Mesendoderm (in vitro differentiated cells): ENCODE measurements around the gene FRMD4B.

Experiments used
- DNase-seq: peaks from one replicate; pipeline ENCODE4 v3.0.0; 2013
- H2AK5ac ChIP-seq: 2 replicates; pipeline ENCODE4 v1.6.1; 2013; ENCODE audit warnings: low read length, inconsistent platforms
- H2BK120ac ChIP-seq: 2 replicates; pipeline ENCODE4 v1.6.1; 2013; ENCODE audit warnings: low read depth, mild to moderate bottlenecking, low read length, moderate library complexity, mixed read lengths
- H2BK15ac ChIP-seq: replicated peaks from 2 replicates; pipeline ENCODE4 v1.6.1; 2013; ENCODE audit warnings: low read depth, mild to moderate bottlenecking, moderate library complexity
- H2BK5ac ChIP-seq: 2 replicates; pipeline ENCODE4 v1.6.1; 2013; ENCODE audit warnings: low read length, inconsistent platforms
- H3K18ac ChIP-seq: 2 replicates; pipeline ENCODE4 v1.6.1; 2013; ENCODE audit warnings: mild to moderate bottlenecking, low read length, mixed read lengths
- H3K23ac ChIP-seq: one replicate; pipeline ENCODE4 v1.6.1; 2013; ENCODE audit warnings: low read length
- H3K27ac ChIP-seq: 2 replicates; pipeline ENCODE4 v1.5.1; 2013; ENCODE audit warnings: low read depth, mild to moderate bottlenecking, inconsistent platforms, low read length, moderate library complexity
- H3K27me3 ChIP-seq: 2 replicates; pipeline ENCODE4 v1.6.1; 2013; ENCODE audit warnings: low read length, control low read depth, mild to moderate bottlenecking, inconsistent platforms; ENCODE audit not compliant: insufficient read depth, poor library complexity
- H3K36me3 ChIP-seq: 2 replicates; pipeline ENCODE4 v1.6.1; 2013; ENCODE audit warnings: low read length, inconsistent platforms; ENCODE audit not compliant: control insufficient read depth, insufficient read depth
- H3K4ac ChIP-seq: one replicate; pipeline ENCODE4 v1.6.1; 2013; ENCODE audit warnings: low read depth, mild to moderate bottlenecking, low read length, moderate library complexity
- H3K4me1 ChIP-seq: 2 replicates; pipeline ENCODE4 v1.6.1; 2013; ENCODE audit warnings: low read depth, low read length, inconsistent platforms; ENCODE audit not compliant: control insufficient read depth
- H3K4me2 ChIP-seq: 2 replicates; pipeline ENCODE4 v1.6.1; 2013; ENCODE audit warnings: low read length
- H3K4me3 ChIP-seq: 2 replicates; pipeline ENCODE4 v1.5.1; 2013; ENCODE audit warnings: mild to moderate bottlenecking, low read length
- H3K56ac ChIP-seq: one replicate; pipeline ENCODE4 v1.6.1; 2013; ENCODE audit warnings: low read length
- H3K79me1 ChIP-seq: 2 replicates; pipeline ENCODE4 v1.6.1; 2013; ENCODE audit warnings: low read length, inconsistent platforms
- H3K79me2 ChIP-seq: 2 replicates; pipeline ENCODE4 v1.6.1; 2013; ENCODE audit warnings: mild to moderate bottlenecking, low read length; ENCODE audit not compliant: control insufficient read depth, insufficient read depth
- H3K9ac ChIP-seq: 2 replicates; pipeline ENCODE4 v1.6.1; 2013; ENCODE audit warnings: low read length, inconsistent platforms
- H4K5ac ChIP-seq: one replicate; pipeline ENCODE4 v1.6.1; 2013; ENCODE audit warnings: low read length
- H4K8ac ChIP-seq: one replicate; pipeline ENCODE4 v1.6.1; 2013; ENCODE audit warnings: low read depth, mild to moderate bottlenecking, control low read depth, low read length, moderate library complexity
- WGBS: extraction: QIAGEN DNeasy Blood & Tissue Kit; methylation state at CpG from one replicate; pipeline ENCODE4 v1.1.7; 2013; ENCODE audit warnings: low lambda C conversion rate, missing lambda C conversion rate; ENCODE audit not compliant: insufficient coverage; ENCODE audit errors: extremely low coverage; 5-methylcytosine and 5-hydroxymethylcytosine counted together

Gene FRMD4B

DNA sequence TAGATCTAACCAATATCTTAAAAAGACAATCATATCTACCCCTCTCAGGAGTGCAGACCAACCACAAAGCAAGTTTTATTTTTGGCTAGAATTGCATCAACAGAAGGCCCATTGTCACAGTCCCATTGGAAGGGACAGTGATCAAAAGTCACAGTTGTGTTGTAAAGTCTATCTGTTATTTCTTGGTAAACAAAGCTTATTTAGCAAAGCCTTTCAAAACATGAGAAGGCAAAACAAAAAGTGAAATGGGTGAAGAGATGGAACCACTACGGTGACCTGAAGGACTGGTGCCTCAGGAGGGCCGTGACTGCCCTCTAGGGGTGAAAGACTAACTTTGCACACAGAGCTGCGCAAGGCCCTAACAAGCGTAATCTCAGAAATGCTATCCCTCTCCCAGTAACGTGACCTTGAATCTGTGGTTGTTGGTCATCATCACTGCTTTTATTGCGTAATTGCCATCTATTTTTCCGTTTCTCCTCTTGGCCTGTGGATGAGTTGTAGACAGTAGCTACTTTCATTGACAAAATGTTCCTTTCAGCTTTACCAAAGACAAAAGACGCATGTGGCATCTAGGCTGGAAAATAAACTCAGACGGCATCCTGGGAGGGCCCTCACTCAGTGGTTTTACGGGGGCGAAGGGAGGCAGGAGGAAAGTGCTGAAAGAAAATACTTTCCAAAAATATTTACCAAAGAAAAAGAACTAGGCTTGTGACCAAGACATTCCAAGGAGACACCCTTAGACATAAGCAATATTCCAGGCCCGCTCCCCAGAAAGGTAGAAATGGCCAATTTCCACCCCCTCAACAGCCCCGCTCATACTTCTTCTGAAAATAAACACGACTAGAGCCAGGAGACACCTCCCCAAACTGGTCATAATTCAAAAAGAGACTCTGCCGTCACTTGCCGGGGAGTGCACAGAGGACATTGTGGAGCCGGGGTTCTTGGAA, 79.4 kb downstream of the FRMD4B start:
- no peak overlapping the region for H3K27ac ChIP-seq
- H3K4me2 ChIP-seq, result no peak overlapping the region
- H4K5ac ChIP-seq, result no peak overlapping the region
- no peak overlapping the region for H2AK5ac ChIP-seq
- no peak overlapping the region for H3K4me3 ChIP-seq
- H3K18ac ChIP-seq, result no peak overlapping the region
- no peak overlapping the region for H3K23ac ChIP-seq
- H3K4me1 ChIP-seq, result no peaks in the 10 kb centered on the region
- H2BK5ac ChIP-seq, result no peak overlapping the region
- H3K4ac ChIP-seq, result no peak overlapping the region
- no CpG with 5 or more reads among the region's 17 CpGs for WGBS
- peak; percentile 86 for DNase-seq
- no peaks in the 10 kb centered on the region for H3K79me1 ChIP-seq
- H2BK120ac ChIP-seq, result no peak overlapping the region
- no peak overlapping the region for H2BK15ac ChIP-seq
- peak overlapping the region; percentile 28 for H3K56ac ChIP-seq
- H4K8ac ChIP-seq, result peak overlapping the region; percentile 39
- H3K9ac ChIP-seq, result no peak overlapping the region
- no peaks in the 10 kb centered on the region for H3K36me3 ChIP-seq
- no peaks in the 10 kb centered on the region for H3K27me3 ChIP-seq
- H3K79me2 ChIP-seq, result no peaks in the 10 kb centered on the region

DNA sequence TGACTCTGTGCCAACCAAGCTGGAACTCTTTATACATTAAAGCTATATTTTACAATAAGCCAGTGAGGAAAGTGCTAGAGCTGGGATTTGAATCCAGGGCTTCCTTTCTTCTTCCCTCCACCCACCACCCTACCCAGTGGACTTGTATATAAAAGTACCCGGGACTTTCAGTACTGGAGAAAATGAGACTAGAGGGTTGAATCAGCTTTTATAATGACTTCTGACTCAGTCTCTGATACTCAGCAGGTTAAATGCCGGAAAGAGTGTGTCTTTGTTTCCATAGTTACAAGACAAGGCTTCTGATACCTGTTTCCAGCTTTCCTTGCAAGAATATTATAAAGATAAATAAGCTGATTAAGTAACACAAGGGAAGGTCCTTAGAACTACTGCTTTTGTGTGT, 80.9 kb downstream of the FRMD4B start:
- Histone ChIP-seq H2AK5ac (no peak overlapping the region), H2BK120ac (no peak overlapping the region), H4K5ac (no peak overlapping the region), H3K4ac (no peak overlapping the region), H3K56ac (no peak overlapping the region), H2BK15ac (no peak overlapping the region), H3K9ac (no peak overlapping the region), H3K23ac (no peak overlapping the region), H3K36me3 (no peaks in the 10 kb centered on the region), H3K27ac (no peak overlapping the region), H3K79me1 (no peaks in the 10 kb centered on the region), H4K8ac (no peak overlapping the region), H3K4me1 (no peaks in the 10 kb centered on the region), H3K4me2 (no peak overlapping the region), H3K79me2 (no peaks in the 10 kb centered on the region), H3K27me3 (no peaks in the 10 kb centered on the region), H3K18ac (no peak overlapping the region), H3K4me3 (no peak overlapping the region), H2BK5ac (no peak overlapping the region)
- WGBS, result no CpG with 5 or more reads among the region's 2 CpGs
- no peak for DNase-seq

DNA sequence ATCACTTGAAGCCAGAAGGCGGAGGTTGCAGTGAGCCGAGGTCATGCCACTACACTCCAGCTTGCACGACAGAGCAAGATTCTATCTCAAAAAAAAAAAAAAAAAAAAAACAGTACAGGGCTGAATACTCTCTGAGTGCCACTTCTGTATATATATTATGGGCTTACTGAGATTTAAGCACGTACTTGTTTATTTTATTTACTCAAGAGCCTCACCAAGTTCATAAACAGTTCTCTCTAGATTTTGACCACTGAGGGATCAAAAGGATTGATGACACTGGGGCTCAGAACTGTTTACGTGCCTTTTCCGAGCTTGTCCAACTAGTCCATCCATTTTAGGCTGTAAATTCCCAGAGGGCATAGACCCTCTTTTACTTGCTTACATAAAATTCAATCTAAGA, 81.5 kb downstream of the FRMD4B start:
- no peak overlapping the region for H2AK5ac ChIP-seq
- H3K36me3 ChIP-seq, result no peaks in the 10 kb centered on the region
- DNase-seq, result no peak
- H2BK15ac ChIP-seq, result no peak overlapping the region
- no peaks in the 10 kb centered on the region for H3K79me1 ChIP-seq
- H3K4me1 ChIP-seq, result no peaks in the 10 kb centered on the region
- H2BK120ac ChIP-seq, result no peak overlapping the region
- no peak overlapping the region for H4K8ac ChIP-seq
- no peaks in the 10 kb centered on the region for H3K27me3 ChIP-seq
- no peak overlapping the region for H4K5ac ChIP-seq
- no peak overlapping the region for H3K4me2 ChIP-seq
- no peak overlapping the region for H3K56ac ChIP-seq
- no peak overlapping the region for H3K4me3 ChIP-seq
- no peaks in the 10 kb centered on the region for H3K79me2 ChIP-seq
- no peak overlapping the region for H3K23ac ChIP-seq
- WGBS, result no CpG with 5 or more reads among the region's 6 CpGs
- no peak overlapping the region for H3K18ac ChIP-seq
- no peak overlapping the region for H3K27ac ChIP-seq
- no peak overlapping the region for H2BK5ac ChIP-seq
- H3K9ac ChIP-seq, result no peak overlapping the region
- no peak overlapping the region for H3K4ac ChIP-seq

DNA sequence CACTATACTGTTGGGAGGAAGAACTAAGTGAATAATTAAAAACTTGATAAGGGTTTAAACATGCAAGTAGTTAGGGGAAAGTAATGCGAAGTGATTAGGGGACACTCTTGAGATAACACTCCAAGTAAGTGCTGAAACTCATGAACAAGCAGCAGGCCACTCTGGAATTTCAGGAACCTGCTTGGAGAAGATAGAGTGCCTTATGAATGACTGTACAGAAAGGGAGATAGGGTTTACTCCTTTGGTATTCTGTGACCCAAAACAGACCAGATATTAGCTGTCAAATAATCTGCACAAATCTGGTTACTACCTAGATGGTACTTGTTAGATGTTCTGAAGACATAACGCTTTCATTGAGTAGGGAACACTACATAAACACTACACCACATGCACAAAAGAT, 85.6 kb downstream of the FRMD4B start:
- Histone ChIP-seq H2BK5ac (no peak overlapping the region), H3K27ac (no peak overlapping the region), H3K56ac (no peak overlapping the region), H3K27me3 (no peaks in the 10 kb centered on the region), H4K5ac (no peak overlapping the region), H3K36me3 (no peaks in the 10 kb centered on the region), H2BK15ac (no peak overlapping the region), H3K4me1 (no peaks in the 10 kb centered on the region), H3K23ac (no peak overlapping the region), H2AK5ac (no peak overlapping the region), H3K79me1 (no peaks in the 10 kb centered on the region), H3K4me2 (no peak overlapping the region), H3K4ac (no peak overlapping the region), H2BK120ac (no peak overlapping the region), H3K4me3 (no peak overlapping the region), H3K79me2 (no peaks in the 10 kb centered on the region), H3K18ac (no peak overlapping the region), H3K9ac (no peak overlapping the region), H4K8ac (no peak overlapping the region)
- DNase-seq, result peak; percentile 45
- WGBS, result no CpG with 5 or more reads among the region's 2 CpGs

DNA sequence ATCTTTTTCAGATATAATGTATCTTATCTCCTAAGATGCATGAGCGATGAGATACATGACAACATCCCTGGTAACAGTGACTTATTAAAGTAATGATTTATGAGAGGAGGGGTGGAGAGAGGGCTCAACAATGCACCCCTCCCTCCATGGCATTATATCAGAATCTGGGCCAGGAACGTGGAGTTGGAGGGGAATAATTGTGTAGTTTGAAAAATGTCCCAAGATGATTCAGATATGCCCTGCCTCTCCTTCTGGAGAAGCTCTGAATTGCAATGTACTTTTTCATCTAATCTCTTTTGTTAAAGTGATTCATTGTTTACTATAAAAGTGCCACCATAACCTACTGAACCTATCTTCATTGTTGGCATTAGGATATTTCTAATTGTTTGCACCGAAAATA, 86.5 kb downstream of the FRMD4B start:
- Histone ChIP-seq H3K18ac (no peak overlapping the region), H2AK5ac (no peak overlapping the region), H3K79me2 (no peaks in the 10 kb centered on the region), H3K9ac (no peak overlapping the region), H2BK5ac (no peak overlapping the region), H3K79me1 (no peaks in the 10 kb centered on the region), H2BK120ac (no peak overlapping the region), H3K27ac (no peak overlapping the region), H3K4ac (no peak overlapping the region), H3K4me2 (no peak overlapping the region), H4K8ac (no peak overlapping the region), H3K36me3 (no peaks in the 10 kb centered on the region), H3K23ac (no peak overlapping the region), H4K5ac (no peak overlapping the region), H3K27me3 (no peaks in the 10 kb centered on the region), H3K56ac (no peak overlapping the region), H3K4me3 (no peak overlapping the region), H3K4me1 (no peaks in the 10 kb centered on the region), H2BK15ac (no peak overlapping the region)
- WGBS, result no CpG with 5 or more reads among the region's 3 CpGs
- DNase-seq, result no peak

DNA sequence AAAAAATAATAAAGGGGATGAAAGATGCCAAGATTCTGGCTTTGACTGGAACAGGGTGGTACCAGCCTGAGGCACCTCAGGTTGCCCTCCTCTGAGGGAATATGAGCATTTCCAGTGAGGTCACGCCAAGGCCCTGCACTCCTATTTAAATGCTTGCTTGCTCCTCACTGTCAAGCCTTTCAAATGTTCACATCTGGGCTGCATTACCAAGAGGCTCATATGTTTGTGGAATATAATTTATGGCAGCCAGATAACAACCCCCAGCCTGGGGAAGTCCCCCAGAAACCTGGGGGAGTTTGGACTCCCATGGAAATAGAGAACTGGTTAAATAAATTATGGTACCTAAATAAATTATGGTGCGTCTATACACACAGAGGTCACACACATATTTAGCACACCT, 88.4 kb downstream of the FRMD4B start:
- H3K4me3 ChIP-seq, result no peak overlapping the region
- H3K36me3 ChIP-seq, result no peaks in the 10 kb centered on the region
- H3K4ac ChIP-seq, result no peak overlapping the region
- no peaks in the 10 kb centered on the region for H3K79me1 ChIP-seq
- H3K56ac ChIP-seq, result no peak overlapping the region
- no peaks in the 10 kb centered on the region for H3K27me3 ChIP-seq
- DNase-seq, result no peak
- no peak overlapping the region for H3K4me2 ChIP-seq
- H3K27ac ChIP-seq, result no peak overlapping the region
- no peak overlapping the region for H3K23ac ChIP-seq
- H4K8ac ChIP-seq, result no peak overlapping the region
- H2BK5ac ChIP-seq, result no peak overlapping the region
- no peak overlapping the region for H2BK15ac ChIP-seq
- no peak overlapping the region for H2AK5ac ChIP-seq
- H3K4me1 ChIP-seq, result peaks cover under 1% of the 10 kb centered on the region
- no peak overlapping the region for H3K9ac ChIP-seq
- WGBS, result no CpG with 5 or more reads among the region's 2 CpGs
- H3K79me2 ChIP-seq, result no peaks in the 10 kb centered on the region
- no peak overlapping the region for H4K5ac ChIP-seq
- no peak overlapping the region for H3K18ac ChIP-seq
- no peak overlapping the region for H2BK120ac ChIP-seq
